ENCODE data around the gene HEBP1. TPM values are rescaled to one million over a fixed set of nuclear protein-coding genes. Genes with fewer than 3 reads are reported as not detected.

Gene HEBP1, protein sequence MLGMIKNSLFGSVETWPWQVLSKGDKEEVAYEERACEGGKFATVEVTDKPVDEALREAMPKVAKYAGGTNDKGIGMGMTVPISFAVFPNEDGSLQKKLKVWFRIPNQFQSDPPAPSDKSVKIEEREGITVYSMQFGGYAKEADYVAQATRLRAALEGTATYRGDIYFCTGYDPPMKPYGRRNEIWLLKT
- 72.7 TPM for total RNA-seq
- long read RNA-seq, transcript HEBP1-201 (4 exons, 1,173 nt) = major isoform, 57 of 69 reads
- long read RNA-seq, partial matches to known transcripts = 6 of 69 reads
- long read RNA-seq, other reads (novel, unspliced or antisense) = 4 of 69 reads

GRCh38 chr12:12999959-13000615, at the start of gene HEBP1:
HEBP1 (minus strand) TSS chr12:13000265; CDS start chr12:13000114, 151 bp downstream.
- H3K4me3 ChIP-seq = peak within 1 kb of the TSS; percentile 83
- intact Hi-C loops (cut with DNase I) = no loop called here
- no peaks in the 10 kb centered on the region for H3K9me3 ChIP-seq
- peak within 1 kb of the TSS; percentile 92 for H3K27ac ChIP-seq
- H3K27me3 ChIP-seq (ENCODE audit: low read depth) = no peaks in the 10 kb centered on the region
- TF ChIP-seq, protein P1, sequence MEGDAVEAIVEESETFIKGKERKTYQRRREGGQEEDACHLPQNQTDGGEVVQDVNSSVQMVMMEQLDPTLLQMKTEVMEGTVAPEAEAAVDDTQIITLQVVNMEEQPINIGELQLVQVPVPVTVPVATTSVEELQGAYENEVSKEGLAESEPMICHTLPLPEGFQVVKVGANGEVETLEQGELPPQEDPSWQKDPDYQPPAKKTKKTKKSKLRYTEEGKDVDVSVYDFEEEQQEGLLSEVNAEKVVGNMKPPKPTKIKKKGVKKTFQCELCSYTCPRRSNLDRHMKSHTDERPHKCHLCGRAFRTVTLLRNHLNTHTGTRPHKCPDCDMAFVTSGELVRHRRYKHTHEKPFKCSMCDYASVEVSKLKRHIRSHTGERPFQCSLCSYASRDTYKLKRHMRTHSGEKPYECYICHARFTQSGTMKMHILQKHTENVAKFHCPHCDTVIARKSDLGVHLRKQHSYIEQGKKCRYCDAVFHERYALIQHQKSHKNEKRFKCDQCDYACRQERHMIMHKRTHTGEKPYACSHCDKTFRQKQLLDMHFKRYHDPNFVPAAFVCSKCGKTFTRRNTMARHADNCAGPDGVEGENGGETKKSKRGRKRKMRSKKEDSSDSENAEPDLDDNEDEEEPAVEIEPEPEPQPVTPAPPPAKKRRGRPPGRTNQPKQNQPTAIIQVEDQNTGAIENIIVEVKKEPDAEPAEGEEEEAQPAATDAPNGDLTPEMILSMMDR (IDR thresholded peaks at IDR 0.05) = no peak
- H3K4me1 ChIP-seq = peaks cover 39% of the 10 kb centered on the region
- peak; percentile 96 for ATAC-seq
- no peaks in the 10 kb centered on the region for H3K36me3 ChIP-seq
- peak; percentile 96 for DNase-seq

DNA sequence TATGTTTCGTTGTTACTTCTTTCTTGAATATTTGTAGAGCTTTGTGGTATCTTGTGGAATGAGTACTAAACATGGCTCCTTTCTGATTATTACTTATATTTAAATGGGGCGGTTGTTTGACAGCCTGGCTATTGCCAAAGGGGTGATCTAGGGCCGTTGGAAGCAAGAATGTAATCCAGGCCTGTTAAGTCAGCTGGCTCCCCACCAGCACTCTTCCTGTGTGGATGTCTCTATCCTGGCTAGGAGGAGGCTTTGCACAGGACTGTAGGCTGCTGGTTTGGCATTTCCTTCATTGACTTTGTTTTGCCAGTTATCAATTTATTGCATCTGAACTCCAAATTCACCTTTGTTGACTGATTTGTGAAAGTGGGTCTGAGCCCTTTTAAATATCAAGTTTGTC, 49.8 kb upstream of the HEBP1 start:
- no peak for DNase-seq
- Histone ChIP-seq H3K36me3 (no peaks in the 10 kb centered on the region), H3K27ac (no peak overlapping the region), H3K4me1 (peaks cover 5% of the 10 kb centered on the region), H3K4me3 (no peak overlapping the region), H3K9me3 (no peaks in the 10 kb centered on the region), H3K27me3 (ENCODE audit: low read depth) (no peaks in the 10 kb centered on the region)
- no peak for ATAC-seq
- TF ChIP-seq, protein P1 (IDR thresholded peaks at IDR 0.05) = no peak
- intact Hi-C loops (cut with DNase I) = no loop called here

GRCh38 chr12:13046964-13047363, 46.9 kb upstream of the HEBP1 start:
- H3K36me3 ChIP-seq = no peaks in the 10 kb centered on the region

DNA sequence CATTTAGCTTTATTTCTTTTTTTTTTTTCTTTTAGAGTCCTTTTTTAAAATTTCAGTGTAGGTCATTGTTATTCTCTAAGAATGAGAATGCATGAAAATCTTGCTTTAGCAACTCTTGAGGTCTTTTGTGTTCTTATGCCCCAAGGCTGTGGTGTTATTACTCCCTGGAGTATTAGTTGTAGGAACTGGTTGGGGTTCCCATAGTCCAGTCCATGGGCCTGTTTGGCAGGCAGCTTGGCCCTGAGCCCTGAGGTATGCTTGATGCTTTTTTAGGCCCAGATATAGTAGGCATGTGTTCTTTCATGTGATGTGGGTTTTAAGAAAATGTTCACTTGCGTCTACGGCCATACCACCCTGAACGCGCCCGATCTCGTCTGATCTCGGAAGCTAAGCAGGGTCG, 45.8 kb upstream of the HEBP1 start:
- Histone ChIP-seq H3K4me3 (no peak overlapping the region), H3K9me3 (no peaks in the 10 kb centered on the region), H3K27ac (no peak overlapping the region), H3K27me3 (ENCODE audit: low read depth) (no peaks in the 10 kb centered on the region), H3K4me1 (peaks cover 10% of the 10 kb centered on the region), H3K36me3 (no peaks in the 10 kb centered on the region)
- DNase-seq (no peak), ATAC-seq (no peak)
- TF ChIP-seq, protein P1 (IDR thresholded peaks at IDR 0.05) = no peak
- intact Hi-C loops (cut with DNase I) = no loop called here

More at GRCh38 chr12:13046964-13047363, 46.9 kb upstream of the HEBP1 start:
- DNase-seq (no peak), ATAC-seq (no peak)
- Histone ChIP-seq H3K4me1 (peaks cover 10% of the 10 kb centered on the region), H3K27ac (no peak overlapping the region), H3K9me3 (no peaks in the 10 kb centered on the region), H3K27me3 (ENCODE audit: low read depth) (no peaks in the 10 kb centered on the region), H3K4me3 (no peak overlapping the region)
- intact Hi-C loops (cut with DNase I) = no loop called here
- TF ChIP-seq, protein P1 (IDR thresholded peaks at IDR 0.05) = no peak

- peaks cover 10% of the 10 kb centered on the region for H3K4me1 ChIP-seq
- no peaks in the 10 kb centered on the region for H3K36me3 ChIP-seq
- ATAC-seq (no peak), DNase-seq (no peak)
- TF ChIP-seq, protein P1 (IDR thresholded peaks at IDR 0.05) = no peak
- no peaks in the 10 kb centered on the region for H3K9me3 ChIP-seq
- peak overlapping the region; percentile 76 for H3K4me3 ChIP-seq
- intact Hi-C loops (cut with DNase I) = no loop called here
- H3K27me3 ChIP-seq (ENCODE audit: low read depth) = no peaks in the 10 kb centered on the region
- no peak overlapping the region for H3K27ac ChIP-seq
Measured at GRCh38 chr12:13044906-13045299, 44.8 kb upstream of the HEBP1 start.

Measured in lower lobe of right lung (tissue), 2 donors.